HG03469 (cell line): ENCODE results near the gene VILL.
"Not testable (repeated sequence)": the region's sequence is repeated elsewhere in the genome, so short reads cannot be mapped to it uniquely, and the experiment has no call there.

Experiments
- ATAC-seq: cut with Tn5 transposase; IDR thresholded peaks from one replicate; pipeline ENCODE4 v1.9.1; 2021; ENCODE audit warnings: mild to moderate bottlenecking, moderate library complexity, moderate number of reproducible peaks; ENCODE audit not compliant: unreplicated experiment

Gene VILL

DNA sequence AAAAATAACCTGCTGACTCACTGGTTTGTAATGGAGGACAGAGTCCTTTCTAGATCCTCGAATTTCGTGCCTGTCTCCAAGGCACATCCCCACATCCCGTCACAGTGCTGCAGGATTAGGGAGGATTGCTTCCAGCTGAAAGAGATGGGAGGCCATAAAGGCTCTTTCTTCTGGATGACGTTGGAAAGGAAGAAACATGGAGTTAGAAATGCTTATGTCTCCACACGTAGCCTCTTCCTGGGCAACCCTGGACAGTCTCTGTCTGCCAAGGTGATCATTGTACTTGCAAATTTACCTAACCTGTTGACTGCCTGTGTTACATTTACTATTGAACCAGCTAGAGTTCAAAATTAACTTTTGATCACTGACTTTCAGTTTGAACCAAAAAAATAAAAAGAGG, 27.6 kb upstream of the VILL start:
- ATAC-seq = no peak

DNA sequence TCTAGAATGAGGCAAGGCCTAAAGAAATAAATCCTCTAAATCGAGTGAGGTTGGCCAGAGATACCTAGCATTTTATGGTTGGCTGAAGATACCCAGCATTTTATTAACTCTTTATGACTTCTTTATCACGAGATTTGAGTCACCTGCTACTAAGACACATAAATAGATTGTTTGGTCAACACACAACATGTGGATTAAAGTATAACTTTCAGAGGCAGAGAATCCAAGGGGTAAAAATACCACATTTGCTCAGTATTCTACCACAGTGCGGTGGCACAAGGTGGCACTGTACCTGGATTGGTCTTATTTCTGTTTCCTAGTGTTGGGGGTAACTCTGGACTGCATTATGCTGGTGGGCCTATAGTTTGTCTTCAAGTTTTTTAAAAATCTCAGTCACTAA, 27.0 kb upstream of the VILL start:
- ATAC-seq = no peak

DNA sequence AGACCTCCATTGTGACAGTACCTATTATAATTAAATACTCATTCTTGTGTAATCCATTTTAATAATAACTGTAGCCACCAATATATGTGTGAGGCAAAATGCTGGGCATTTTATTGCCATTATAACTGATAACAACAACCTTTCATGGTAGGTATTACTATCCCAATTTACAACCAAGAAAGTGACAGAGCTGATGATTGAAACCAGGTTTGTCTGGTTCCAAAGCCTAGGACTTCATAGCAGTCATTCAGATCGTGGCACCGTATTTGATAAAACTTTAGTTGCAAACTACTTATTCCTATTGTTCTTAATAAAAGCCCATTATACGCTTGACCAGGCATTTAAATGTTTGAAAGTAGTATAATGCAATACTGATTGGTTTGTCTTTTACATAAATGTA, 26.4 kb upstream of the VILL start:
- ATAC-seq = no peak

DNA sequence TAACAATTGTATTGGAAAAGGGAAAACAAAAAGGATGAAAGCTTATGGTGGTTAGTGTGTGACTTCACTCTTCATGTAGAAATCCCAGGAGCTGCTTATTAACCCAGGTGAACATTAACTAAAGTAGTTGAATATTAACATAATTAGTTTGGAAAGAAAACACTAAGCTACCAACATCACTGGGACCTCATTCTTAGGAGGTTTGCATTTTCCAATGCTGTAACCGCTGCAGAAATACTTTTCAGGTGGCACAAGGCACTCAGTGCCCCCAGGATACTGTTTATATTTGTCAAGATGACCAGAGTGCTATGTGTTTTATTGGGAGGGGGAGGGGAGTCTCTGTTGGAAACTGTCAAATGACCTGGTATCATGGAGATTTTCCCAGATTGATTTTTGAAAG, 25.9 kb upstream of the VILL start:
- ATAC-seq = no peak

DNA sequence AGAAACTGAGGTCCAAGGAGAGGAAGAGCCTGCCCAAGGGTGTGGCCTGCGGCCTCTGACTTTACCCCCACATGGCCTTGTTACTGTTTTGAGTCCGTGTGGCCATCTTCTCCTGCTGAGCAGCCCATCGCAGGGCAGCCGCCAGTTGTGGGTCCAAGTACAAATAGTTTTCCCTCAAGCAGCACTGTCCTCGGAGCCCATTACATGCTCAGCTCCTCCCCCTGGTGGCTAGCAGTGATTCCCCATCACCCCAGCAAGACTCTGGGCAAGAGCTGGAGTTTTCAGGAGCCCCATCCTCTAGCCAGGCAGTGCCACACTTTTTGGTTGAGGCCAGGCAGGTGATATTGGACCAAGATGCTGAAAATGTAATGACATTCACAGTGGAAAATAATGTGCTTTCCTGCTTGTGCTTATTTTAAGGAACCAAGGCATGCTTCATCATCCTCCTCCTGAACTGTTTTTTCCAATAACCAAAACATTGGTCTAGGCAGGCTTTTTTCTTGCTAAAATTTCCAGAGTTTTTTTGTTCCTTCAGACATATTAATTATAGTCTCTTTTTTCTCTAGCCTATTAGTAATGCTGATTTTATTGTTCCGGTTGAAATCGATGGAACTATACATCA, 23.2 kb upstream of the VILL start:
- no peak for ATAC-seq

DNA sequence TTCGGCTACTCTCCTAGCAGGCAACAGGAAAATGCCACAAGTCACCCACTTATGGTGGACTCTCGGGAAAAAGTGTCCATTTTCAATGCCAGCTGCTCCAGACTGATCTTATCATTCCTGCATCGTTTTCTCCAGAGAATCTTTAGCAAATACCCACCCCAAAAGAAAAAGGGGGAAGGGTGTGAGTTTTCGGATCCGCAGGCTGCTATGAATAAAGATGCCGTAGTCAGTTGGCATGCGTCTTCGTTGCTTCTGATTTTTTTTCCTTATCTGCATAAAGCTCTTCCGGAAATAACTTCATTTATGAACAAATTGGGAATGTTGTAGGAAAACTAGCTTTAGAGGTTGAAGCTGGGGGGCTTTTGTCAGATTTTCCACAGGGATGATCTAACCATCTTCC, 22.4 kb upstream of the VILL start:
- ATAC-seq = no peak

DNA sequence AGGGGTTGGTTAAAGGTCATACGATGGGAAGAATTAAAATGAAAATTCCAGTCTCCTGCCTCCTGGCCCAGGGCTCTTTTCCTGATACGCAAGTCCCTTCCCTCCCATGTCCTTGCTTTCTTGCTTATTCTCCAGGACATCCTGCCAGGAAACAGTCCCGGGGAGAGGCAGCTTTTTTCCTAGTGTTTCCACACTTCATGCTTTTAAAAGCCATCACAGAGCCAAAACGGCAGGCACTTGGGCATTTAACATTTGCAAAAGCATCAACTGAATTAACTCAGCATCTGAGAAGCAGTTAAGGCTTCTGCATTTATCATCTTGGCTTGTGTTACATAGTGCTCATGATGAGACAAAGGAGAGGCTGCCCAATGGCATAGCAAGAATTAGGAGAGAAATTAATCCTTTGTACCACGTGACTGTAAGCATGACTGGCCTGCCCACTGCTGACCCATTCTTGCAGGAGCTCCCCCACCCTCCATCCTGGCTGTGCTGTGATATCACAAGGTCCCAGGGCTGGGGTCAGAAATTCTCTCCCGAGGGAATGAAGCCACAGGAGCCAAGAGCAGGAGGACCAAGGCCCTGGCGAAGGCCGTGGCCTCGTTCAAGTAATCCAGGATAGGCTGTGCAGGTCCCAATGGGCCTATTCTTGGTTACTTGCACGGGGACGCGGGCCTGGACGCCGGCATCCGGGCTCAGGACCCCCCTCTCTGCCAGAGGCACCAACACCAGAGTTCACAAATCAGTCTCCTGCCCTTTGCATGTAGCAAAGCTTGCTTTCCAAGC, 21.6 kb upstream of the VILL start:
- ATAC-seq = no peak

DNA sequence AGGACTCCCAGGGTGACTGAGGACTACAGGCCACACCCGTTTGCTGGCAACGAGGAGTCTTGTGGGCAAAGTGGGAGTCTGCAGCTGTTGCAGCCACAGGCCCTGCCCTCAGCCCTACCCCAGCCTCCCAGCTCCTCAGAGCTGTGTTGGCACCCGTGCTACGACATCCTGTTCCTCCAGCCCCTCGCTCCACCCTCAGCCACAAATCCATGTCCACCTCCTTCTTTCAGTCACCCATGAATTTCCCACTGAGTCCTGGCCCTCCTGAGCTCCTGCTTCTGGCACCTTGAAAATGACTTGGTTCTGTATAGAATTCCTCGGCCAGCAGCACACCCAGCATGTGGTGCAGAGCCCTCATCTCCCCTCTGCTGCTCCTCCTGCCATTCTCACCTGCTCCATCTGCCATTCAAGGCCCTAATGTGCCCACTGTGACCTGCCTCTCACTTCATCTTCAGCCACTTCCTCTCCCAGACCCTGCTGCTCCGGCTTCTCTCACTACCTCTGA, 20.9 kb upstream of the VILL start:
- ATAC-seq = no peak

DNA sequence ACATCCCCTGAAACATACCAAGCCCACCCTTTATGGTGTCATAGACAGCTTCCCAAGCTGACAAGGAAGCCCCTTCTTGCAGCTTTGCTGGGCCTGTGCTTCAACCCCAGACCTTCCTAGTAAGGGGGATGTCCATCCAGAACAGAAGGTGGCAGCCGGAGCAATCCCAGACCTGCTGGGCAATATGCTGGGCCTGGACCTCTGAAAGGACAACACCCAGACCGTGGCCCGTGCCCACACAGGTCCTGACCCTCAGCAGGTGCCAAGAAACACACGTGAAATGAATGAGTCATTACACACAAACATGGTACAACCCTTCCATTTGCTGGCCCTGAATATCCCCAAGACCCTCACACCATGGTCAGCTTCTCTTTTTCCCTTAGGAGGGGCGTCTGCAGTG, 19.8 kb upstream of the VILL start:
- no peak for ATAC-seq

DNA sequence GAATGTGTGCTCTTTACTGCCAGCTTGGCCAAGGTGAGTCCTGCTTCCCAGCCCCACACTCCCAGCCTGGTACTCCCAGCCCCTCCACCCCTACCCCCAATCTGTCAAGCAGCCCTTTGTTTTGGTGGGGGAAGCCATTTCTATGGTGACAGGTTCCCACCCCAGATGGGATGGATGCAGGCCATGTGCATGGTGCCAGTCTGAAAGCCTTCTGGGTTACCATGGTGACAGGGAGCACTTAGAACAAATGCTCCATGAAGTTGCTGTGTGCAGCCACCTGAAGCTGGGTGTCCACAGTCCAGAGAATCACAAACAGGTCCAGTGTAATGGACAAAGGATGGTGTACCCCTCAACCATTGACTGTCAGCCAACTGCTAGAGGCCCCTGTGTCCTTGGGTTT, 19.1 kb upstream of the VILL start:
- ATAC-seq = no peak

DNA sequence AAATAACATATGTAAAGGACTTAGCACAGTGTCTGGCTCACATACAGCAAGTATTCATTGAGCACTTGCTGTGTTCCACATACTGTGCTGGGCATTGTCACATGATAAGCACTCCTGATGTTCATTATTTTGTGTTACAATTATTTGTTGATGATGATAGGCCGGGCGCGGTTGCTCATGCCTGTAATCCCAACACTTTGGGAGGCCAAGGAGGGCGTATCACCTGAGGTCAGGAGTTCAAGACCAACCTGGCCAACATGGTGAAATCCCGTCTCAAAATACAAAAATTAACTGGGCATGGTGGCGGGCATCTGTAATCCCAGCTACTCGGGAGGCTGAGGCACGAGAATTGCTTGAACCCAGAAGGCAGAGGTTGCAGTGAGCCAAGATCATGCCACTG, 18.5 kb upstream of the VILL start:
- not testable (repeated sequence) for ATAC-seq

DNA sequence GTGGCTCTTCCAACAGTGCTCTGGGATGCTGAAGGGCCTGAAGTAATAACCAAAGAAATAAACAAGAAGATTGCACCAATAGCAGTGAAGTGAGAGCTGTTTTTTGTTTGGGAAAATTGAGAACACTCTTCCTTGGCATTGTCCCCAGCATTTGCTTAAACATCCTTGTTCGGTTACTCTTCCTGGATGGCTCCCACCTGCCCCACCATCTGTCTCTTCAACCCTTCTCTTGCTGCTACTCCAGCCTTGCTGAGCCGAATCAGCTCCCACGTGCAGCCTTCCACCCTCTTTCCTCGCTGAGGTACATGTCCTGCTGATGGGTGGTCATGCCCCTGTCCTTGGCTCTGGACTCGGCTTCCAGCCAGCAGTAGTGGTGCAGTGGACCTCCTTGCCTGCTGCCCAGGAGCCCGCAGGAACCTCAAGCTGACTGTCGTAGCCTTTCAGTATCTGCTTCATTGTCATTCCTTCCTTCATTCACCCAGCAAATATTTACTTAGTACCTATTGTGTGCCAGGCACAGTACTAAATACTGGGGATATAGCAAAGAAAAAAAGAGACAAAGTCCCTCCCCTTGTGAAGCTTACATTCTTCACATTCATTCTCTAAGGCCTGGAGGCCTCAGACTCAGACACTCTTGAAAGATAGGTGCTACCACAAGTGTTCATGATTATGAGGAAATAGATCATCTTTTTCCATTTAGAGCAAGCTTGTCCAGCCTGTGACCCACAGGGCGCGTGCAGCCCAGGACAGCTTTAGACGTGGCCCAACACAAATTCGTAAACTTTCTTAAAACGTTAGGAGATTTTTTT, 17.1 kb upstream of the VILL start:
- ATAC-seq = no peak

DNA sequence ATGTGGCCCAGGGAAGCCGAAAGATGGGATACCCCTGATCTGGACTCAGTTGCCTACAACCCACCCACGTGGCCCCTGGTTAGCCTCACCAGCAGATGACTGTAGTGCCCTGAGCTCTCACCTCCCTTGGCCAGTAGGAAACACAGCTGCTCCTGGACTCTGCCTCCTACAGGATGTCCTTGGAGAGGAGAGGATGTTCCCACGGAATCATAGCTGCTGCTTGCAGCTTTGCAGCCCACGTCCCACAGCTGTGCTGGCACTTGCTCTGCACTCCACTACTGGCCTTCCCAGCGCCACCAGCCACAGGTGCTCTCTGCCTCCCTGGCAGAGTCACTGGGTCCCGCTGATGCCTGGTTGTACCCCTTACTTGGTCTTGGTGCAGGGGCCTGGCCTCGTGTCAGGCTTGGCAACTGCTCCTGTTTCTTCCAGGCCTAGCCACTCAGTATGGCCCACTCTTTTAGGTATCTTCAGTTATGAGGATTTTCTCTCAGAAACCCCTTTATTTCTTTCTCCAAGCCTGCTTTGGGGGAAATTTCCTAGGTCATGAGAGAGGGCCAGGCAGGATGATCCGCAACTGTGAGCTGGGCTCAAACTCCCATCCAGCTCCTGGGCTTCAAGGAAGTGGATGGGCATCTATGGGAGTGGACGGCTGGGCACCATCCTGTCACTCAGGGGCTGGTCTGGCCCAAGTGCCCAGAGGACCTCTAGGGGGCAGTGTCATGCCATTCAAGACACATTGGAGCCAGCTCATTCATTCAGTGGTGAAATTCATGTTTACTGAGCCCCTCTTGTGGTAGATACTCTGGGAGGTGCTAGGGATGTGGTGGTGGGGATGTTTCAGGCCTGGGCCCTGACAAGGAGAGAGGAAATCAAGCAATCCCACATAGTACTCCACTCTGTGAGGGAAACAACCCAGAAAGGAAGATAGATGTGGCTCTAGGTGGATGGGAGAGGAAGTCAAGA, 16.2 kb upstream of the VILL start:
- peak; percentile 62 for ATAC-seq

DNA sequence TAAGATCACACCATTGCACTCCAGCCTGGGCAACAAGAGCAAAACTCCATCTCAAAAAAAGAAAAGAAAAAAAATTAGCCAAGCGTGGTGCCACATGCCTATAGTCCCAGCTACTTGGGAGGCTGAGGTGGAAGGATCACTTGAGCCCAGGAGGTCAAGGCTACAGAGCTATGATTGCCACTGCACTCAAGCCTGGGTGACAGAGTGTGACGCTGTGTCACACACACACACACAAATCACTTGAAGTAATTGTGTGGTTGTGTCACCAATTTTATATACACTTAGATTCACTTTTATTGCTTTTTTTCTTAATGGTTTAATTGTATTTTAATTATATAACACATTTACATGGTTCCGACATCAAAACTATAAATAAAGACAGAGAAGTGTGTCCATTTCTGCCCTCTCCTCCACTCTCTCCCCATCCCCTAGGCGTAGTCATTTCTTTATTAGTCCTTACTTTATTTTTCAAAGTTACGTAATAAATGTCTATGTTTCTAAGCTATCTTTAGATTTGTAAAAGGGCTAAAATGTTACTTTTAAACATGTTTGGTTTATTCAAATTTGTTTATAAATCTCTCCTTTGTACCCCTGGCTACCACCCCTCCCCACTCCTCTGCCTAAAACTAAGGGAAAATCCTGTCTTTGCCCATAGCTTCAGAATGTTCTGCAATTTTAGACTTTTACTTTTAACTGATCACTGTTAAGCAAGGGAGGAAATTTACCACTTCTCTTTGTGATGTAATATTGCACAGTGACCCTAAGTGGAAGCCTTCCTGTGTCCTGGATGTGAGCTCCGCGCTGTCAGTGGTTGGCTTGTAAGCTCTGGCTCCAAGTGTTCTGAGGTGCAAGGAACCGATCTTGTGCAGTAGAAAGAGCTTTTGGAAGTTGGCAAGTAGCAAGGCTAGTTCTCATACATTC, 10.8 kb upstream of the VILL start:
- no peak for ATAC-seq

DNA sequence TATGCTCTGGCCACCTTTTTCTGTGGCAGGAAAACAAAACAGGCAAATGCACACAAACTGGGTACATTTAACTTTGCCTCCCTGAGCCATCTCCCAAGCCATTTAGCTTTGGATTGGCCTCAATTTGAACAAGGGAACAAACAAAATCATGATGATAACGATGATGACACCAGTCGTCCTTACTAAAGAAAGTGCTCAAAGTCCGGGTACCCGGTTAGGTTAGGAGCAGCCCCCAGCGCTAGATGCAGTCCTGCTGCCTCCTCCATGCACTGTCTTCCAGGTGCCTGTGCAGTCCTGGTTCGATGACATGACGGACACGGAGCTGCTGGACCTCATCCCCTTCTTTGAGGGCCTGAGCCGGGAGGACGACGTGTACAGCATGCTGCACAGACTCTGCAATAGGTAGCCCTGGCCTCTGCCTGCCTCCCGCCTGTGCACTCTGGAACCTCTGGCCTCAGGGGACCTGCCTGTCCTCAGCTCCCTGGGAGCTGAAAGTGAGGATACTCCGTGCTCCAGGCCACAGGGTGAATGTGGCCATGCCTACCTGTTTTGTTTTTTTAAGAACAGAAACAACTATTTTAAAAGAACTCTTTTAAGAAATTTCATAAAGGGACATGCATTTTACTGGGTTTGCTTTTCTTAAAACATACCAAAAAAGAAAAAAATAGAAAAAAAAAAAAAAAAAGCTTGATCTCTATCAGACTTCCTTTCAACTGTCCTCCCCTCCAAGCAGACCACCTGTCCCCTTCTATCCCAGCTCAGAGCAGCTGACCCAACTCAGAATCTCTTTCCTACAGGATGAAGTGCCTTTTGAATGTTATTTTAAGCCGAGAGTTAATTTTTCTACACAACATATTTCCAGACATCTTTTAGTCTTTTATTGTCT, 9.9 kb upstream of the VILL start:
- ATAC-seq = no peak

DNA sequence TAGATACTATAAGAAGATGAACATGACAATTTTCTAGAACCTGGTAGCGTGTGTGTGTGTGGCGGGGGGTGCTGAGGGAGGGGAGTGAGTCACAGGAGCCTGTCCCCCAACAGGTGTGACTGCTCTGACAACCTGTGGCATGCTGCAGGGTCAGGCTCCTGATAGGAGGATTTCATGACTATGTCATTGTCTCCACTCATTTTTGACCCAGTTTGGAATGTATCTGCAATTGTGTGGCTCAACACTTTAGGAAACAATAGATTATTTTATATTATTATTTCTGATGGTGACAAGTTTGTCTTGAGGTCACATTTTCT, 9.3 kb upstream of the VILL start:
- no peak for ATAC-seq

DNA sequence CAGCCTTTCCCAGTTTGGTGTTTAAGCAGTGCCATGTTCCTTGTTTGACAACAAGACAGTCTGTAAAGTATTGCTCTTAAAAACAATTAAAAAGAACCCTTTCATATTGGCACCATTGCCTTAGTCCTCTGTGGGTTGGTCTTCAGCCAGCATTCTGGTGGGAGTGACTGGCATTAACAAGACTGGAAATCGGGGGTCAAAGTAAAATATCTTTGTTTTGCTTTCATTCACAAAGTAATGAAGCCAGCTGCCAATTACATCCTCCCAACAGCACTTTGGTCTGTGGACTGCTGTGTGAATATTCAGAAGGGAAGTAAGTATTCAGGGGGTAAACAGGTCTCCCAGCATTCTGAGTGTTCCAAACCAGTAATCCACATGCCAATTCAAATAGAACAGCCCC, 8.3 kb upstream of the VILL start:
- ATAC-seq = no peak

DNA sequence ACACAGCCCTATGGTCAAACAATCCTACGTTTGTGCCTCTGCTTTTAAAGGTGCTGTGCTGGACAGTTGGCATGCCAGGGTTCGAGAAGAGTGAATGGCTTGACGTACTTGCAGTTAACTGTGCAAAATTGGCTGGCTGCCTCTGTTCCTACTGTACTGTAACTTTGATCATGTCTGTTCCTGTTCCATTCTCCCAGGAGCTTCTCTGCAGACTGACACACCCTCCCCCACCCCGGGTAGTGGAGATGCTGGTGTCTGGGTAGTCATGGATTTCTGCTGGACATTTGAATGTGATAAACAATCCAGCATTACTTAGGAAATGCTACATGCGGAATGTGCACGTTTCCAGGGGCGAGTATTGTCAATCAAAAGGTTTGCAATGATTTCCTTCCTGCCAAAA, 6.5 kb upstream of the VILL start:
- ATAC-seq = no peak

DNA sequence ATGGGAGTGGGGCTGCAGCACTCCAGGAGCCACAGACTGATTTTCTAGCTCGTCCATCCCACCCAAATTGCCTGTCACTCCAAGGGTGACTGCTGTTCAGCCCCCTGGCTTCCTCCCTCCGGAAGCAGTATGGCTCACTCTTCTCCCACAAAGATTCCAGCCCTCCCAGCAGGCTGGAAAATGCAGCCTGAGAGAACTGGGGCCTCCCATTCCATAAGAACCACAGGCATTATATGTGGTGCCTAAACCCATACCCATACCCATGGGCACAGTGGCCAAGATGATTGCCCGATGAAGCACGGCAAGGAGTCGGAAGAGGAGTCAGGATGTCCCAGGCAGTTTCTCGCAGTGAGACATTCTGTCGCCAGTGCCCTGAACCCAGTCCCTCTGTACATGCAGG, 6.0 kb upstream of the VILL start:
- no peak for ATAC-seq
